ENCODE data around the gene SORBS2.
"Not testable (repeated sequence)": the region's sequence is repeated elsewhere in the genome, so short reads cannot be mapped to it uniquely, and the experiment has no call there.

Gene SORBS2

DNA sequence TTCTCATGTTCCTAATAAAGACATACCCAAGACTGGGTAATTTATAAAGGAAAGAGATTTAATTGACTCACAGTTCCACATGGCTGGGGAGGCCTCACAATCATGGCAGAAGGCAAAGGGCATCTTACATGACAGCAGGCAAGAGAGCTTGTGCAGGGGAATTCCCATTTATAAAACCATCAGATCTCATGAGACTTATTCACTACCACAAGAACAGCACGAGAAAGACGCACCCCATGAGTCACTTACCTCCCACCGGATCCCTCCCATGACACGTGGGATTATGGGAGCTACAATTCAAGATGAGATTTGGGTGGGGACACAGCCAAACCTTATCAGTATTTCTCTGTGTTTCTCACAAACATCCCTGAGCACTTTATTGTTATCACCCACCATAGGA lies 104.4 kb downstream of the SORBS2 start:
- H3K36me3 ChIP-seq (ENCODE audit: insufficient read depth, low read length); H3K9me3 ChIP-seq (ENCODE audit: control insufficient read depth, insufficient read depth, low read length); H3K4me1 ChIP-seq (ENCODE audit: insufficient read depth, low read length); H3K9ac ChIP-seq (ENCODE audit: low read depth, low read length): not testable (repeated sequence)

DNA sequence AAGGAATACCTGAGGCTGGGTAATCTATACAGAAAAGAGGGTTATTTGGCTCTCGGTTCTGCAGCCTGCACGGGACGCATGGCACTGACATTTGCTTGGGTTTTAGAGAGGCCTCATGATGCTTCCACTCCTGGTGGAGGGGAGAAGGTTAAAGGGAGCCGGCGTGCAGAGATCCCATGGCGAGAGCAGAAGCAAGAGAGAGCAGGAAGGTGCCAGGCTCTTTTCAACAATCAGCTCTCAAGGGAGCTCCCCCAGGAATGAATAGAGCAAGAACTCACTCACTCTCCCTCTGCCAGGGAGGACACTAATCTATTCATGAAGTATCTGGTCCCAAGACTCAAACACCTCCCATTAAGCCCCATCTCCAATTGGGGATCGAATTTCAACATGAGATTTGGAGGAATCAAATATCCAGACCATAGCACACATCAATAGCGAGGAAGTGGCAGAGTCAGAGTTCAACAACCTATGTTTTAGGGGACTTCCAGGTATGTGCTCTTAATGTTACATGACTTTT lies 109.8 kb downstream of the SORBS2 start:
- peaks cover 3% of the 10 kb centered on the region; the same call in 1 of the 2 replicates for H3K9me3 ChIP-seq (ENCODE audit: control insufficient read depth, insufficient read depth, low read length)
- H3K36me3 ChIP-seq (ENCODE audit: insufficient read depth, low read length): no peaks in the 10 kb centered on the region; the same call in 1 of the 2 replicates
- H3K9ac ChIP-seq (ENCODE audit: low read depth, low read length): no peak overlapping the region
- peaks cover 4% of the 10 kb centered on the region; the same call in 1 of the 2 replicates for H3K4me1 ChIP-seq (ENCODE audit: insufficient read depth, low read length)

DNA sequence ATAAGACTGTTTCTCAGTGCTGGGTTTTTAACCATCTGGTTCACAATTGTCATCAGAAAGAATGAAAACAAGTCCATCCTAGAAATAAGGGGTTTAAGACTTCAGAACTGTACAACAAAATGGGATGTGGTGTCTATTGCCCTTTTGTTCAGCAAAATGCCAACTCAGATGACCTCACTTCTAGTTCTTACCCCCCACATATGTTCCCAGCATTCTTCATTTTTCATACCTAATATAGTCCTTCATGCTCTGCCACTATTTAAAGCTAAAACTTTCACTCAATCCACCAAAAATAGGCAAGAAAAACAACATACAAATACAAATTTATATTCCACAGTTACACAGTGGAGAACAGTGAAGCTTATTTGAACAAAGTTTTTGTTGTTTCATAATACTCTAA lies 111.4 kb downstream of the SORBS2 start:
- no peak overlapping the region for H3K9ac ChIP-seq (ENCODE audit: low read depth, low read length)
- H3K4me1 ChIP-seq (ENCODE audit: insufficient read depth, low read length): peaks cover 4% of the 10 kb centered on the region; the same call in 1 of the 2 replicates
- H3K9me3 ChIP-seq (ENCODE audit: control insufficient read depth, insufficient read depth, low read length): 0 out of 2 replicates have a peak, but pooled peaks cover 3% of the 10 kb centered on the region
- no peaks in the 10 kb centered on the region; the same call in 1 of the 2 replicates for H3K36me3 ChIP-seq (ENCODE audit: insufficient read depth, low read length)

- H3K36me3 ChIP-seq (ENCODE audit: insufficient read depth, low read length): no peaks in the 10 kb centered on the region; the same call in 1 of the 2 replicates
- 0 out of 2 replicates have a peak, but pooled peaks cover 3% of the 10 kb centered on the region for H3K9me3 ChIP-seq (ENCODE audit: control insufficient read depth, insufficient read depth, low read length)
- no peak overlapping the region for H3K9ac ChIP-seq (ENCODE audit: low read depth, low read length)
- H3K4me1 ChIP-seq (ENCODE audit: insufficient read depth, low read length): peaks cover 4% of the 10 kb centered on the region; the same call in 1 of the 2 replicates
Observed at GRCh38 chr4:185700048-185700447, 111.9 kb downstream of the SORBS2 start.

- H3K4me1 ChIP-seq (ENCODE audit: insufficient read depth, low read length): peaks cover 4% of the 10 kb centered on the region; the same call in 1 of the 2 replicates
- no peaks in the 10 kb centered on the region for H3K9me3 ChIP-seq (ENCODE audit: control insufficient read depth, insufficient read depth, low read length)
- H3K36me3 ChIP-seq (ENCODE audit: insufficient read depth, low read length): no peaks in the 10 kb centered on the region
- no peak overlapping the region for H3K9ac ChIP-seq (ENCODE audit: low read depth, low read length)
Observed at GRCh38 chr4:185697488-185697887, 114.5 kb downstream of the SORBS2 start.

- no peaks in the 10 kb centered on the region for H3K36me3 ChIP-seq (ENCODE audit: insufficient read depth, low read length)
- no peaks in the 10 kb centered on the region; the same call in 1 of the 2 replicates for H3K4me1 ChIP-seq (ENCODE audit: insufficient read depth, low read length)
- H3K9me3 ChIP-seq (ENCODE audit: control insufficient read depth, insufficient read depth, low read length): no peaks in the 10 kb centered on the region
- no peak overlapping the region for H3K9ac ChIP-seq (ENCODE audit: low read depth, low read length)
Observed at GRCh38 chr4:185695743-185696142, 116.3 kb downstream of the SORBS2 start.

DNA sequence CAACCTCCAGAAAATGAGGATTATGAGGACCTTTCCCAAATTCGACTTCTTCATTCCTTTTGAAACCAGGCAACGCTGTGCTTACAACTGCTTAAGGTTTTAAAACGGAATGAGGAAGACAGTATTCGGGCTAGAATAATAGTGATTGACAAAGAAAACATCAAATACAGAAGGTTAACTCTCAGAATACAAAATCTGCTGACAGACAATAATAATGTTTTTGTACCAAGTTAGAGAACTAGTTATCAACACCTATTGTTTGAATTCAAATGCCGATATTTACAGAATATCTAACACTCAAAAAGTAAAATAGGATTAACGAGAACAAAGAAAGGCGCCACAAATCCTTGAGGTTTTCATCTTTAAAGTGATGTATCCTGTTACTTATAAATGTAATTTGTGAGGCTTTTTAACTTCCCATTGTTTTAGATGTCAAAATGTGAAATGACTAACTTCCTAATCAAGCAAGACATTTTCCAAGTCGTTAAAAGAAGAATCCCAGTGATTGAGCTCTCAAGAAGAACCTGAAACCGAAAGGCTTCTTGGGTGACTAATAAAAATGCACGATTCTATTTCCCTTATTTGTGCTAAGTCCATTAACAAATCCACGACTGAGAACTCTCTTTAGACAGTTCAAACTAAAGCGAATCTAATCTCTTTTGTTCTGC lies 118.3 kb downstream of the SORBS2 start:
- no peaks in the 10 kb centered on the region for H3K36me3 ChIP-seq (ENCODE audit: insufficient read depth, low read length)
- H3K9ac ChIP-seq (ENCODE audit: low read depth, low read length): no peak overlapping the region
- no peaks in the 10 kb centered on the region for H3K9me3 ChIP-seq (ENCODE audit: control insufficient read depth, insufficient read depth, low read length)
- no peaks in the 10 kb centered on the region; the same call in 1 of the 2 replicates for H3K4me1 ChIP-seq (ENCODE audit: insufficient read depth, low read length)

- Histone ChIP-seq H3K9me3 (ENCODE audit: control insufficient read depth, insufficient read depth, low read length) (no peaks in the 10 kb centered on the region), H3K4me1 (ENCODE audit: insufficient read depth, low read length) (no peaks in the 10 kb centered on the region; the same call in 1 of the 2 replicates), H3K36me3 (ENCODE audit: insufficient read depth, low read length) (no peaks in the 10 kb centered on the region), H3K9ac (ENCODE audit: low read depth, low read length) (no peak overlapping the region)
Observed at GRCh38 chr4:185689407-185689806, 122.6 kb downstream of the SORBS2 start.

GRCh38 chr4:185685804-185686203 lies 126.2 kb downstream of the SORBS2 start:
- H3K9ac ChIP-seq (ENCODE audit: low read depth, low read length): no peak overlapping the region
- H3K4me1 ChIP-seq (ENCODE audit: insufficient read depth, low read length): peaks cover 11% of the 10 kb centered on the region
- H3K9me3 ChIP-seq (ENCODE audit: control insufficient read depth, insufficient read depth, low read length): no peaks in the 10 kb centered on the region
- no peaks in the 10 kb centered on the region for H3K36me3 ChIP-seq (ENCODE audit: insufficient read depth, low read length)

GRCh38 chr4:185683896-185684295 lies 128.1 kb downstream of the SORBS2 start:
- Histone ChIP-seq H3K4me1 (ENCODE audit: insufficient read depth, low read length) (peaks cover 11% of the 10 kb centered on the region), H3K9me3 (ENCODE audit: control insufficient read depth, insufficient read depth, low read length) (no peaks in the 10 kb centered on the region), H3K36me3 (ENCODE audit: insufficient read depth, low read length) (no peaks in the 10 kb centered on the region), H3K9ac (ENCODE audit: low read depth, low read length) (no peak overlapping the region)

- peaks cover 11% of the 10 kb centered on the region for H3K4me1 ChIP-seq (ENCODE audit: insufficient read depth, low read length)
- H3K9ac ChIP-seq (ENCODE audit: low read depth, low read length): no peak overlapping the region
- H3K9me3 ChIP-seq (ENCODE audit: control insufficient read depth, insufficient read depth, low read length): no peaks in the 10 kb centered on the region
- no peaks in the 10 kb centered on the region for H3K36me3 ChIP-seq (ENCODE audit: insufficient read depth, low read length)
Observed at GRCh38 chr4:185683222-185683621, 128.8 kb downstream of the SORBS2 start.

DNA sequence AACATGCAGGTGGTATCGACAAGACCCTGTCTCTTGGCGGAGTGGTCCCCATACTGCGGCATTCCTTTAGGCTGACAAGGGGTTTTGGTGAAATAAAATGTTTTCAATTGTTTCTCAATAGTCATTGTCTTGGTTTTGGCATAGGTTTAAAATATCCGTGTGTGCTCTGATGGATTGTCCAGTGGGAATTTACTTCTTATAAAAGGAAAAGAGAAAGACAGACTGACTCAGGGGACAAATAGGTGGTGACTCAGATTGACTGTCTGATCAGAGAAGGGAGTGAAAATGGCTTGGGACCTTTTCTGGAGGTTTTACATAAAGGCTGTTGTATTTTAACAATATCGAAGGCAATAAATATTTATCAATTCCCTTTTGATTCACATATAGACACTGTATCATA lies 129.8 kb downstream of the SORBS2 start:
- Histone ChIP-seq H3K9ac (ENCODE audit: low read depth, low read length) (no peak overlapping the region), H3K4me1 (ENCODE audit: insufficient read depth, low read length) (peaks cover 11% of the 10 kb centered on the region), H3K36me3 (ENCODE audit: insufficient read depth, low read length) (peaks cover 3% of the 10 kb centered on the region; the same call in 1 of the 2 replicates), H3K9me3 (ENCODE audit: control insufficient read depth, insufficient read depth, low read length) (no peaks in the 10 kb centered on the region)

GRCh38 chr4:185681604-185682003 lies 130.4 kb downstream of the SORBS2 start:
- Histone ChIP-seq H3K4me1 (ENCODE audit: insufficient read depth, low read length) (peaks cover 11% of the 10 kb centered on the region), H3K36me3 (ENCODE audit: insufficient read depth, low read length) (peaks cover 3% of the 10 kb centered on the region; the same call in 1 of the 2 replicates), H3K9me3 (ENCODE audit: control insufficient read depth, insufficient read depth, low read length) (no peaks in the 10 kb centered on the region), H3K9ac (ENCODE audit: low read depth, low read length) (no peak overlapping the region)

DNA sequence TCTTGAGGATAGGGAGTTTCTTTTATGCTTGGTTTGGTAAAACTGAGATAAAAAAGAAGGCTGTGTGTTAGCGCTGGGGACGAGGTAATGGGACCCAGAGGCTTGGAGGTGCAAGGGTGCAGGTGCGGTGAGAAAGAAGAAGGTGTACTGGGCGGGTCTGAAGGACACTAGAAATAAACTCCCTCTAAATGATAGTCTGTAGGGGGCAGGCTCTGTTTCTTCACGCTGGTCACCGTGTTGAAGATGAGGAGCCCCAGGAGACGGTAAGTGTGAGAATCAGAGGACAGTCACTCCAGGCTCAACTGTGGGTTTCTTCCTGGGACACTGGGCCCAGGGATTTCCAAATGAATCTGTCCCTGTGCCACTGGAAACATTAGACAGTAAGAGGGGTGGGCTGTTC lies 131.4 kb downstream of the SORBS2 start:
- Histone ChIP-seq H3K4me1 (ENCODE audit: insufficient read depth, low read length) (peaks cover 11% of the 10 kb centered on the region), H3K9ac (ENCODE audit: low read depth, low read length) (no peak overlapping the region), H3K9me3 (ENCODE audit: control insufficient read depth, insufficient read depth, low read length) (no peaks in the 10 kb centered on the region), H3K36me3 (ENCODE audit: insufficient read depth, low read length) (peaks cover 3% of the 10 kb centered on the region; the same call in 1 of the 2 replicates)

DNA sequence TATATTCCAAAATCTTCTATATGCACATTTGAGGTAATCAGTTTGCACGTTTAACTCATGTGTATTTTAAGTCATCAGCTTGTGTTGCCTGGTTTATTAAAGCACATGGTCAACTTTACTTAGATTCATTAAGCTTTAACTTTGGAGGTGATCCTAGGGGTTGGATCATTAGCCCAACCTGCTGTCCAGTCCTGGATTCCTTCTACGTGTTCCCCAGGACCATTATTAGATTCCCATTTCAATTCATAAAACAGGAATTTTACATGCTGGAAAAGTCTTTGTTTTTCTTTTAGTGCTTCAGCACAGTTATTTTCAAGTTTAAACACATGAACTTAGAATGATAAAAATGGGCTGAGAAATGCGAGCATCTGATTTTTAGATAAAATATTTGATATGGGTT lies 132.5 kb downstream of the SORBS2 start:
- Histone ChIP-seq H3K4me1 (ENCODE audit: insufficient read depth, low read length) (peaks cover 11% of the 10 kb centered on the region), H3K9me3 (ENCODE audit: control insufficient read depth, insufficient read depth, low read length) (no peaks in the 10 kb centered on the region), H3K36me3 (ENCODE audit: insufficient read depth, low read length) (peaks cover 3% of the 10 kb centered on the region; the same call in 1 of the 2 replicates), H3K9ac (ENCODE audit: low read depth, low read length) (no peak overlapping the region)
